ENCODE results near the gene NT5E. TPM values are rescaled to one million over a fixed set of nuclear protein-coding genes. Genes with fewer than 3 reads are reported as not detected.

Gene NT5E
- total and polyA plus RNA-seq, 2 of the 13 experiments (the other 11 are each of a cell fraction or from before 2014, with no cell fraction given): 9.5 to 33.0 TPM

- TF ChIP-seq TBX3 (IDR thresholded peaks at IDR 0.05; ENCODE audit: borderline replicate concordance) (no peak), ZNF17 (CRISPR knock-in tag; IDR thresholded peaks at IDR 0.05) (no peak), ZNF7 (CRISPR knock-in tag; IDR thresholded peaks at IDR 0.05) (no peak), MLX (CRISPR knock-in tag; IDR thresholded peaks at IDR 0.05) (no peak), ZNF280D (CRISPR knock-in tag; IDR thresholded peaks at IDR 0.05) (no peak)
Measured at GRCh38 chr6:85418059-85418458, 31.8 kb upstream of the NT5E start (continued).

- ChIA-PET CTCF (ENCODE audit: low intra/inter-chr PET ratio, low total read pairs) (no interaction called here), POLR2A (interaction anchor here (0.9 kb wide), 2 partner anchors 14 to 20 kb away, joined by 3 read pairs; no protein-coding TSS in a partner anchor)
- Histone ChIP-seq H3K4me3 (replicated peaks in 1 of 3; ENCODE audit: insufficient read depth in 1 of 3, low read depth in 2 of 3, low read length in 3 of 3) (no peak overlapping the region), H3K36me3 (replicated peaks in 1 of 2; ENCODE audit: control insufficient read depth in 1 of 2, insufficient read depth in 2 of 2, low read length in 2 of 2) (no peaks in the 10 kb centered on the region), H3K79me2 (ENCODE audit: insufficient read depth, low read length) (no peaks in the 10 kb centered on the region), H3K4me2 (ENCODE audit: low read depth, low read length) (0 out of 2 replicates have a peak overlapping the region, but pooled peaks have one; percentile 4), H4K20me1 (ENCODE audit: insufficient read depth, low read length) (no peaks in the 10 kb centered on the region), H3K9me3 (ENCODE audit: low read length) (no peaks in the 10 kb centered on the region), H3K9ac (ENCODE audit: insufficient read depth, low read depth, low read length) (no peak overlapping the region), H3K27me3 (ENCODE audit: control insufficient read depth in 1 of 2, insufficient read depth in 2 of 2, low read length in 2 of 2) (no peaks in the 10 kb centered on the region), H2AFZ (ENCODE audit: low read length) (peak overlapping the region; percentile 64), H3K4me1 (ENCODE audit: insufficient read depth, low read length) (peaks cover 32% of the 10 kb centered on the region), H3K27ac (ENCODE audit: extremely low read length, insufficient read depth, low read length) (no peak overlapping the region)
- no peak for ATAC-seq
- intact Hi-C loops (cut with micrococcal nuclease; ENCODE audit: unreplicated experiment) (no loop called here), in situ Hi-C loops (cut with HindIII; ENCODE audit: extremely low pct_ligation_motif_present, low pct_unique_long_range_greater_than_20kb) (no loop called here)
- no peak for DNase-seq (ENCODE audit: low spot score)
- FAIRE-seq: no peak
- no TSS peak for BruUV-seq (replicated peaks)
- 51% methylated on average over 2 of the region's 2 CpGs for WGBS (ENCODE audit: low lambda C conversion rate)
- TF ChIP-seq ZNF263 (CRISPR knock-in tag; IDR thresholded peaks at IDR 0.05) (peak; percentile 78), RFX1 (IDR thresholded peaks at IDR 0.05) (no peak), HIC2 (CRISPR knock-in tag; IDR thresholded peaks at IDR 0.05; ENCODE audit: low read depth) (no peak), KDM6A (CRISPR knock-in tag; IDR thresholded peaks at IDR 0.05; ENCODE audit: low read depth) (no peak), PLRG1 (conservative IDR thresholded peaks at IDR 0.05) (no peak)
Measured at GRCh38 chr6:85419046-85419759, 30.7 kb upstream of the NT5E start.

Data from HepG2 (cell line).